ENCODE measurements around the gene ADORA2B.

- TF ChIP-seq CTCF (conservative IDR thresholded peaks at IDR 0.05; ENCODE audit: low read depth in 2 of 2) = no peak
- no peak for TF ChIP-seq EZH2 (IDR thresholded peaks at IDR 0.05; ENCODE audit: low read depth, unreplicated experiment)
- TF ChIP-seq REST (IDR thresholded peaks at IDR 0.05; ENCODE audit: unreplicated experiment) = no peak
- no peak for TF ChIP-seq POLR2AphosphoS5 (IDR thresholded peaks at IDR 0.05; ENCODE audit: low read depth)
- TF ChIP-seq EZH2phosphoT487 (IDR thresholded peaks at IDR 0.05; ENCODE audit: unreplicated experiment) = no peak
- TF ChIP-seq CREB1 (CRISPR knock-in tag; IDR thresholded peaks at IDR 0.05; ENCODE audit: low read depth) = no peak
- no peak for TF ChIP-seq STAT1 (IDR thresholded peaks at IDR 0.05; ENCODE audit: unreplicated experiment)
- no peak for TF ChIP-seq NANOG (IDR thresholded peaks at IDR 0.05; ENCODE audit: borderline replicate concordance)
- TF ChIP-seq ZNF331 (CRISPR knock-in tag; IDR thresholded peaks at IDR 0.05; ENCODE audit: low read depth) = no peak
- TF ChIP-seq ZNF462 (CRISPR knock-in tag; IDR thresholded peaks at IDR 0.05) = no peak
These were observed 37.6 kb upstream of the ADORA2B start for GRCh38 chr17:15907290-15907689.
